SKM-1 treated with dmso at 0.1 percent for 144 hours (cell line): ENCODE measurements around the gene TCHHL1.
A peak's percentile ranks its signal among the peaks of the same experiment; 100 is the strongest.

Experiments used
- DNase-seq: peaks from one replicate; lab custom pipeline; 2025; ENCODE audit not compliant: unreplicated experiment; lab: John Stamatoyannopoulos, UW

The TCHHL1 gene

DNA sequence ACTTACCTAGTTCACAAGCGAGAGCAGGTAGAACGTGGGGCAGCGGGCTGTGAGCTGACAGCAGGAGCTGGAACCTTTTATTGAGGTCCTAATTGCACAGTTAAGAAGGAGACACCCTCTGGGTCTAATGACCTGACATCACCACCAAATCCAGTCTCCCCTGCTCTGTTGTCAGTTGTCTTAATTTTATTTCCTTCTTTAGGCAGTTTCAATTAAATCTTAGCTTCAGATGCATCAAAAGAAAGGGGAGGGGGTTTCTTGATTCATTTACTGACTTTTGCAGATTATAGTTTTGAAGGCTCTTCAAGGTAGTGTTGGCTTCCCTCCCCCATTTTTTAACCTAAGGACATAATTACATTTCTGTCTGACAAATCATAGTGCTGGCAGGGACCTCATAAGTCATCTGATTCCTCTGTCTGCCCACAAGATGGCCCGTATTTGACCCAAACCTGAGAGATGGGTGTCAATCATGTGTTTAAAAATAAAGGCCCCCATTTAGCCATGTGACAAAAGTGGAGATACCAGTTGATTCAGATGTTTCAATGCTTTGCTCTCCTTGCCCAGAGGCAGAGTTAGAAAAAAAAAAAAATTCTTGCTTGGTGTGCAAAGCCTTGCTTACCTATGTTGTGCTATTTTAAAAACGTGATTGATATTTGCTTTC is at the start of gene TCHHL1:
TCHHL1 (minus strand) TSS at position 51 of the 661 bp plus-strand sequence. CDS start 921 bp downstream, outside the sequence.
- DNase-seq = no peak

DNA sequence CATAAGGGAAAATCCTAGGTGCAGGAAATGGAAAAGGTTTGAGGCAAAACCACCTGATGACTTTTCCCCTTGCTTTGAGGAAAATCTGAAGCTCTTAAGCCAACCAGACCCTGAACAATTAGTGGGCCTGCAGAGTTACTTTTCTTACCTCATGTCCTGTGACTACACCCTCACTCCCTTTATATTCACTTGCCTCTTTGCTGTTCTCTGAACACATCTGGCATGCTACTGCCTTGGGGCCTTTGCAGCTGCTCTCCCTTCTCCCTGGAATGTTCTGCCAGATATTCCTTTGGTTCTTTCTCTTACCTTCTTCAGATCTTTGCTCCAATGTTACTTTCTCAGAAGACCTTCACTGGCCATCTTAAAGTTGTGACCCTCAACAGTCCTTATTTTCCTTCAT is 48.4 kb upstream of the TCHHL1 start:
- no peak for DNase-seq

DNA sequence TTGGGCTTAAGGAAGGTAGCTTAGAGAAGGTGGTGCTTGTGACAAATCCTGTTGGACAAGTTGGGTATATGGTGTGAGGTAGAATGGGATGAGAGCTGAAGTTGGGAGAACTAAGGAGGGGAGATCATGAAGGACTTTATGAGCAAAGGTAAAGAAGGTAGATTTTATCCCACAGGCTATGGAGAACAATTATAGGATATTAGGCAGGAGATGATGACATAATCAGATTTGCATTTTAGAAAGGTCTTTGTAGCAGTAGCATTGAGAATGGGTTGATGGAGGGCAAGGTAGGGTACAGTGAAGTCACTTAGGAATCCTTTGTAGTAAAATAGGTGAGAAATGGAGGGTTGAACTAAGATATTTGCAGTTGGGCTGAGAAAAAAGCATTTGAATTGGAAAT is 41.3 kb upstream of the TCHHL1 start:
- no peak for DNase-seq

DNA sequence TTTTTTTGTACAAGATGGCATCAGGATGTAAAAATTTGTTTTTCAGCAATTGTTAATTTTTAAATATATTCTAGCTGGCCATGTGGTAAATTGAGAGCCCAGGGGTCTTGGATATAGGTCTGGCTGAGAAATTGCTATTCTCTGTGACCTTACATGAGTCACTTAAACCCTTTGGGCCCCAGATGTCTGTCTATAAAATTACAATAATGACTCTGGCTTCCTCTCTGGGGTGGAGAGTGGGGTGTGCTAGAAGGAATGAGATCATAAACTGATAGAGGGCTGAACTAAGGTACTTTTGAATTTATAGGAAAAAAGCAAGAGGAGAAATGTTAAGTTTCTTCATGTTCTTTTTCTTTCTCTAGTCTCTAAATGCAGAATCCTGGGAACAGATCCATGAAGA is 38.8 kb upstream of the TCHHL1 start:
- DNase-seq = no peak

DNA sequence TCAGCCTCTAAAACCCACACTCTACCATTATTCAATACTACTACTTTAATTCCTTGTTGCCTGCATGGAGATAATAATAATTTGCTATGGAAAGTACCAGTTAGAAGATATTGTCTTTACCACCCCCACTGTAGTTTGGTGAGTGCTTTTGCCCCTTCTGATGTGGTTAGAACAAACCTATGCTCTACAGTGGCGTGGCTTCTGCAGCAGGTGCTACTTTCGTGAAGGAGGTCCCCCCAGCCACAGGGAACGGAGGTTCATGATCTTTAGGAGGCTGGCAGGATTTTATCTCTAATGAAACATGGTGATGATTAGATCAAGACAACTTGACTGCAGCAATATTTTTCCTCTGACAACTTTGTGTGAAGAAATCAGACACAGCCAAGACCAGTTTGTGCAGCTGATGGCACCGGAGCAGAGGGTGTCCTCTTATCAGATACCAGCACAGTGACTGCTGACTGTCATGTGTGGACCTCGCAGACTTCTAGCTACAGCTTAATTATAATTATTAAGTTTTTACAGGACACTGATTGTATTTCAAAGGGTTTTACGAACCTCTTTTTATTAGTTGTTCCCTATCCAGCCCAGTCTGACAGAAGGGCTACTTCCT is 37.1 kb upstream of the TCHHL1 start:
- no peak for DNase-seq

DNA sequence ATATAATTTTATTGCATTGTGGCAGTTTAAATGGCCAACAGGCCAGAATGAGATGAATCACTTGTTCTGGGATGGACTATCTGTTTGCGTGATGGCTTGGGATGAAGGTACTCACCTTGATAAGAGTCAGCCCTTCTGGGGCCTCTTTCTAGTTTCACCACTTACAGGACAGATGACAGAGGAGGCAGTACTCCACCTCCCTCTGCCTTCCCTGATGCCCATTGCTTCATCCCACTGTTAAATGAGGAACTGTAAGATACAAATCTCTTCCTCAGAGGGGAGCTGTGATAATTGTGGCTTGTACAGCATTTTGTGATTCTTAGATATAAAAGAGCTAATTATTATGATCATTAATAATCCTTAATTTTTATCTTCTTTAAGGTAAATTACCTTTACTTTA is 30.1 kb upstream of the TCHHL1 start:
- DNase-seq = peak; percentile 21

DNA sequence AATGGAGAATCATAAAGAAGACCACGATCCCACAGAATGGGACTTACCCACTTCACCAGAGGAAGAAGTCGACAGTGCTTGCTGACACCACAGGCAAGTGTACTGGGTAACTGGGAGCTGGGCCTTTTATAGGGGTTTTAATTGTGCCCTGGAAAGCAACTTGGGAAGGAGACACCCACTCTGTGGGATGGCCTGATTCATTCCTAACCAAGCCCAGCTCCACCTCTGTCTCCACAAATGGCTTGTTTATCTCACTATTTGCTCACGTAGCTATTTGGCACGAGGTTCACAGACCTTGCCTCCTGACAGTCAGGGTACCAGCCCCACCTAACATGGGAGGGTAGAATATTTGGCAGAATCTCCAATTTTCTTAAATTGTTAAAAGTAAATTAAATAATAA is 26.5 kb upstream of the TCHHL1 start, which contains the start of gene TCHH:
TCHH (minus strand) TSS at position 101 of the 400 bp plus-strand sequence. CDS start 1,364 bp downstream, outside the sequence.
- DNase-seq = no peak

DNA sequence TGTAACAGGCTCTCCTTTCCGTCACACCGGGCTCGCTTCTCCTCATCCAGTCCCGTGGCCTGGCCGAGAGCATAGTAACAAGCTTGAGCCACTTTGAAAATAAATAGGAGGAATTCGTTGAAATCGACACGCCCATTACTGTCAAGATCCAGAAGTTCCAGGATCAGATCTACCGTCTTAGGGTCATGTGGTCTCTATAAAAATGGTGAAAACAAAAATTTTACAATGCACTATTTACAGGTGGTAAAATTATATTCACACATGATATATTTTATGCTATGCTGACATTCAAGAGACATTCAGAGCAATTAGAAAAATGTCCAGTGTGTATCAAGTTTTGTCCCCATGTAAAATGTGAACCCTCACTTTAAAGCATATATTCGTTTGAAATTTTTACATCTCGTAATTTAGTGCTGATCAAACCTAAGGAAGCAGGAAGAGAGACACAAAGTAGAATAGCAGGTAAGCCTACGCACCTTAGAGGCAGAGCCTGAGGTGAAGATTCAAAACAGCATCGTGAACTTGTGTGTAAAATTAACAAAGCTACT is 24.1 kb upstream of the TCHHL1 start:
- DNase-seq = no peak

DNA sequence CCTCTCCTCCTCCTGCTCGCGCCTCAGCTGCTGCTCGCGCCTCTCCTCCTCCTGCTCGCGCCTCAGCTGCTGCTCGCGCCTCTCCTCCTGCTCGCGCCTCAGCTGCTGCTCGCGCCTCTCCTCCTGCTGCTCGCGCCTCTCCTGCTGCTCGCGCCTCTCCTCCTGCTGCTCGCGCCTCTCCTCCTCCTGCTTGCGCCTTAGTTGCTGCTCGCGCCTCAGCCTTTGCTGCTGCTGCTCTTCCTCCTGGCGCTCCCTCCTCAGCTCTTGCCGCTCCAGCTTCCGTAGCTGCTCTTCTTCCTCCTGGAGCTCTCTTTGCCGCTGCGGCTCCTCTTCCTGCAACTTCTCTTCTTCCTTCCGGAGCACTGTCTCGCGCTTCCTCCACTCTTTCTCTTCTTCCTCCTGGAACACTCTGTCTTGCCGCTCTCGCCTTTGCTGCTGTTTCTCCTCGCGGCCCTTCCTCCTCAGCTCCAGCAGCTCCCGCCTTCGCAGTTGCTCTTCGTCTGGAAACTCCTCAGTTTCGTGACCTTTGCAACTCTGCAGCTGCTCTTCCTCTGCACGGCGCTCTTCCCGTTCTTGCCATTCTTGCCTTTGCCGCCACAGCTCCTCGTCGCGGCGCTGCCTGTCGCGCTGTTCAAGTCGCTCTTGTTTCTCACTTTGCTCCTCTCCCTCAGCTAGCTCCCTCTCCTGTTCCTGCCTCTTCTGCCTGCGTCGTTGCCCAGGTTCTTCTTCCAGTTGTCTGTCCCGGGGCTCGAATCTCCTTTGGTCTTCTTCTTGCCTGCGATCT is 23.4 kb upstream of the TCHHL1 start:
- no peak for DNase-seq

DNA sequence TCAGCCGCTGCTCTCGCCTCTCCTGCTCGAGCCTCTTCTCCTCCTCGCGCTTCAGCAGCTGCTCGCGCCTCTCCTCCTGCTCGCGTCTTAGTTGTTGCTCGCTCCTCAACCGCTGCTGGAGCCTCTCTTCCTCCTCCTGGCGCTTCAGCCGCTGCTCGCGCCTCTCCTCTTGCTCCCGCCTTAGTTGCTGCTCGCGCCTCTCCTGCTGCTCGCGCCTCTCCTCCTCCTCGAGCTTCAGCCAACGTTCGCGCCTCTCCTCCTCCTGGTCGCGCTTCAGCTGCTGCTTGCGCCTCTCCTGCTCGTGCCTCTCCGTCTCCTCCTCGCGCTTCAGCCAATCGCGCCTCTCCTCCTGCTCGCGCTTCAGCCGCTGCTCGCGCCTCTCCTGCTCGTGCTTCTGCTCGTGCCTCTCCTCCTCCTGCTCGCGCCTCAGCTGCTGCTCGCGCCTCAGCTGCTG is 22.7 kb upstream of the TCHHL1 start:
- peak; percentile 46 for DNase-seq

DNA sequence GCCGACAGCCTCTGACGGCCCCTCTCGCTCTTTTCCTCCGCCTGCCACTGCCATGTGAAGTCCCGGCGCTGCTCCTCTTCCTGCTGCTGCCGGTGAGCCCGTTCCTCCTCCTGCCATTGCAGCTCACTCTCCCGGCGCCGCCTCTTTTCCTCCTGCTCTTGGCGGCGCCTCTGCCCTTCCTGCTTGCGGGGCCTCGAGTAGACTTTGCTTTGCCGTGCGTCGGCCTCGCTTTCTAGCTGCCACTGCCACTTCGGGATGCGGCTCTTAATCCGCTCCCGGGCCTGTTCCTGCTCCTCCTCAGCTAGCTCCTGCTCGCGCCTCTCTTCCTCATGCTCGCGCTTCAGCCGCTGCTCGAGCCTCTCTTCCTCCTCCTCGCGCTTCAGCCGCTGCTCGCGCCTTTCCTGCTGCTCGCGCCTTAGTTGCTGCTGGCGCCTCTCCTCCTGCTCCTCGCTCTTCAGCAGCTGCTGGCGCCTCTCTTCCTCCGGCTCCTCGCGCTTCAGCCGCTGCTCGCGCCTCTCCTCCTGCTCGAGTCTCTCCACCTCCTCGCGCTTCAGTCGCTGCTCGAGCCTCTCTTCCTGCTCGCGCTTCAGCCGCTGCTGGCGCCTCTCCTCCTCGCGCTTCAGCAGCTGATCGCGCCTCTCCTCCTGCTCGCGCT is 22.1 kb upstream of the TCHHL1 start:
- peak; percentile 46 for DNase-seq

DNA sequence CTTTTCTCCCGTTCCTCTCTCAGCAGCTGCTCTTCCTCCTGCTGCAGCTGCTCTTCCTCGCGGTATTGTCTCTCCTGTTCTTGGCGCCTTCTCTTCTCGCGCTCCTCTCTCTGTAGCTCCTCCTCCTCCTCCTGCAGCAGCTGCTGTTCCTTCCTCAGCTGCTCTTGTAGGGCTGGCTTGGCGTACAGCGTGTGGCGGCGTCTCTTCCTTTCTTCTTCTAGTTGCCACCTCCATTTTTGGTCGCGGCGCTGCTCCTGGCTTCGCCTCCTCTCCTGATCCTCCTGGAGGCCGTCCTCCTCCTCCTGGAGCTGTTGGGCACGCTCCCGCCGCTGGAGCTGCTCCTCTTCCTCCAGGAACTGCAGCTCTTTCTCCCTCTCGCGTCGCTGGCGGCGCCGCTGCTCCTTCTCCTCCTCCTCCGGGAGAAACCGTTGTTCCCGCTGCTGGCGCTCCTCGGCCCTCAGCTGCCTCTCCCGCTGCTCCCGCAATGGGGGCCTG is 21.5 kb upstream of the TCHHL1 start:
- peak; percentile 51 for DNase-seq

DNA sequence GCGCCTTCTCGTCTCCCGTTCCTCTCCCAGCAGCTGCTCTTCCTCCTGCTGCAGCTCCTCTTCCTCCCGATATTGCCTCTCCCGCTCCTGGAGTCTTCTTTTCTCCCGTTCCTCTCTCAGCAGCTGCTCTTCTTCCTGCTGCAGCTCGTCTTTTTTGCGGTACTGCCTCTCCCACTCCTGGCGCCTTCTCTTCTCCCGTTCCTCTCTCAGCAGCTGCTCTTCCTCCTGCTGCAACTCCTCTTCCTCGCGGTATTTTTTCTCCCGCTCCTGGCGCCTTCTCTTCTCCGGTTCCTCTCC is 21.1 kb upstream of the TCHHL1 start:
- DNase-seq = no peak

DNA sequence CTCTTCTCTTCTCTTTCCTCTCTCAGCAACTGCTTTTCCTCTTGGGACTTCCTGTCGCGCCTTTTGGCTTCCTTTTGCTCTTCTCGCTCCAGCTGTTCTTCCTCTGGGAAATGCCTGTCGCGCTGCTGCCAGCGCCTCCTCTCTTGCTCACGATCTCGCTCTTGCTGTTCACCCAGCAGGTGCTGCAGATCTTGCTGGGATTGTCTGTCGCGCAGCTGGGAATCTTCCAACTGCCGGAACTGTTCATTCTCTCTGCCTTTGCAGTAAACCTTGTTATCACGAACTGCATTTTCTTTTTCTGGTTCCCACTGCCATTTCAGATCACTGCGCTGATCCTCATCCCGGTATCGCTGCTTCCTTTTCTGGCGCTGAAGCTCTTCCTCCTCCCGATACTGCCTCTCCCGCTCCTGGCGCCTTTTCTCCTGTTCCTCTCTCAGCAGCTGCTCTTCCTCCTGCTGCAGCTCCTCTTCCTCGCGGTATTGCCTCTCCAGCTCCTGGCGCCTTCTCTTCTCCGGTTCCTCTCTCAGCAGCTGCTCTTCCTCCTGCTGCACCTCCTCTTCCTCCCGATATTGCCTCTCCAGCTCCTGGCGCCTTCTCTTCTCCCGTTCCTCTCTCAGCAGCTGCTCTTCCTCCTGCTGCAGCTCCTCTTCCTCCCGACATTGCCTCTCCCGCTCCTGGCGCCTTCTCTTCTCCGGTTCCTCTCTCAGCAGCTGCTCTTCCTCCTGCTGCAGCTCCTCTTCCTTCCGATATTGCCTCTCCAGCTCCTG is 20.6 kb upstream of the TCHHL1 start:
- no peak for DNase-seq

DNA sequence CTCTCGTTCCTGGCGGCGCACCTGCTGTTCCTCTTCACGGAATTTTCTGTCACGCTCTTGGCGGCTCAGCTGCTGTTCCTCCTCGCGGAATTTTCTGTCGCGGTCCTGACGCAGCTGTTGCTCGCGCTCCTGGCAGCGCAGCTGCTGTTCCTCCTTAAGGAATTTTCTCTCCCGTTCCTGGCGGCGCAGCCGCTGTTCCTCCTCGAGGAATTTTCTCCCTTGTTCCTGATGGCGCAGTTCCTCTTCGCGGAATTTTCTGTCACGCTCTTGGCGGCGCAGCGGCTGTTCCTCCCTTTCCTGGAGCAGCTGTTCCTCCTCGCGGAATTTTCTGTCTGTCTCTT is 20.0 kb upstream of the TCHHL1 start:
- DNase-seq = no peak

DNA sequence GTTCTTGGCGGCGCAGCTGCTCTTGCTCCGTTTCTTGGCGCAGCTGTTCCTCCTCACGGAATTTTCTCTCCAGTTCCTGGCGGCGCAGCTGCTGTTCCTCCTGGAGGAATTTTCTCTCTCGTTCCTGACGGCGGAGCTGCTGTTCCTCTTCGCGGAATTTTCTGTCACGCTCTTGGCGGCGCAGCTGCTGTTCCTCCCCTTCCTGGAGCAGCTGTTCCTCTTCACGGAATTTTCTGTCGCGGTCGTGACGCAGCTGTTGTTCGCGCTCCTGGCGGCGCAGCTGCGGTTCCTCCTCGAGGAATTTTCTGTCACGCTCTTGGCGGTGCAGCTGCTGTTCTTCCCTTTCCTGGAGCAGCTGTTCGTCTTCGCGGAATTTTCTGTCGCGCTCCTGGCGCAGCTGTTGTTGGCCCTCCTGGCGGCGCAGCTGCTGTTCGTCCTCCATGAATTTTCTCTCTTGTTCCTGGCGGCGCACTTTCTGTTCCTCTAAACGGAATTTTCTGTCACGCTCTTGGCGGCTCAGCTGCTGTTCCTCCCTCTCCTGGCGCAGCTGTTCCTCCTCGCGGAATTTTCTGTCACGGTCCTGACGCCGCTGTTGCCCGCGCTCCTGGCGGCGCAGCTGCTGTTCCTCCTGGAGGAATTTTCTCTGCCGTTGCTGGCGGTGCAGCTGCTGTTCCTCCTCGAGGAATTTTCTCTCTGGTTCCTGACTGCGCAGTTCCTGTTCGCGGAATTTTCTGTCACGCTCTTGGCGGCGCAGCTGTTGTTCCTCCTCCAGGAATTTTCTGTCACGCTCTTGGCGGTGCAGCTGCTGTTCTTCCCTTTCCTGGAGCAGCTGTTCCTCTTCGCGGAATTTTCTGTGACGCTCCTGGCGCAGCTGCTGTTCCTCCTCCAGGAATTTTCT is 19.4 kb upstream of the TCHHL1 start:
- no peak for DNase-seq

DNA sequence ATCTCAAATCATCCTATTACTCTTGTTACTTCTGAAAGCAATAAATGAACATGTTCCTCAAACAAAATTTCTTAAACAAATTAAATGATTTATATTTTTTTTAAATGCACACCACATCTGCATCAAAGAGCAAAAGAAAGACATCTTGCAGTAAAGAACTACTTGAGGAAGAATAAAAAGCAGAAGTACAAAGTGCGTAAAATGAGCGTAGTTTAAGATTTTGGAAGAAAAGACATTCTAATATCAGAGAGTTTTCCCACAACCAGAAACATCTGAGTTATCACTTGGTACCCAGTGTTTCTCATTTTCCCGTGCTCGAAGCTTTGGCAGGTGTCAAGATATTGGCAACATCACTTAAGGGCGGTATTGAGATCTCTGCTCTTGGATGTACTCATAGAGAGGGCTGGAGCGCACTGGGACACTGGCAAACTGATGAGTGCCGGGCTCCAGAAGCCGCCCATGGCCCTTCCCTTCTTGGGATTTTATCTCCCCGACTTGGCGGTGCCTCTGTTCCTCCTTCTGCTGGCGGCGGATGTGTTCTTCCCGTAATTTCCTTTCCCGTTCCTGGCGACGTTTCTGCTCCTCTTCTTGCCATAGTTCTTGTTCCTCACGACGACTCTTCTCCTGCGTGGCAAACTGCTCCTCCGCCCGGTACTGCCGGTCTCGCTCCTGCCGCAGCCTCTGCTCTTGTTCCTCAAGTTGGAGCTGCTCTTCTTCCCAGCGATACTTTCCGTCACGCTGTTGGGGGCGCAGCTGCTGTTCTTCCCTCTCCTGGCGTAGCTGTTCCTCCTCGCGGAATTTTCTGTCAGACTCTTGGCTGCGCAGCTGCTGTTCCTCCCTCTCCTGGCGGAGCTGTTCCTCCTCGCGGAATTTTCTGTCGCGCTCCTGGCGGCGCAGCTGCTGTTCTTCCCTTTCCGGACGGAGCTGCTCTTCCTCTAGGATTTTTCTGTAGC is 18.4 kb upstream of the TCHHL1 start:
- no peak for DNase-seq

DNA sequence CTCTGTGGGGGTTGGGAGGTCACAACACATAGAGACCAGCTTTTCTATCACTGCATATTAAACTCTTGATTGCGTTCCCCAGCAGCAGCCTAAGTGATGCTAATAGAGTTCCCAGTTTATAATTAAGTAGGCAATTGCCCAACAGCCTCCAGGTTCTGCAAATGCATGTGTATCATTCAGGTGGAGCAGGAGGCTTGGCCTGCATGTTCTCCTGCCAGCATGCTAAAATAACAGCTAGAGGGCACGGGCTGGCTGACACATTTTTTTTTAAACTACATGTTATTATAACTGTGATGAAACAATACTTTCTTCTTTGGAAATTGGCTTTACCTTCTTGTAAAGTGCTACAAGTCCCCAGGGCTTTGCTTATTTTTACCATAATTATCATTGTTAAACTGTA is 16.0 kb upstream of the TCHHL1 start:
- DNase-seq = no peak
